ENCODE data around the gene GCN1.

Gene GCN1

DNA sequence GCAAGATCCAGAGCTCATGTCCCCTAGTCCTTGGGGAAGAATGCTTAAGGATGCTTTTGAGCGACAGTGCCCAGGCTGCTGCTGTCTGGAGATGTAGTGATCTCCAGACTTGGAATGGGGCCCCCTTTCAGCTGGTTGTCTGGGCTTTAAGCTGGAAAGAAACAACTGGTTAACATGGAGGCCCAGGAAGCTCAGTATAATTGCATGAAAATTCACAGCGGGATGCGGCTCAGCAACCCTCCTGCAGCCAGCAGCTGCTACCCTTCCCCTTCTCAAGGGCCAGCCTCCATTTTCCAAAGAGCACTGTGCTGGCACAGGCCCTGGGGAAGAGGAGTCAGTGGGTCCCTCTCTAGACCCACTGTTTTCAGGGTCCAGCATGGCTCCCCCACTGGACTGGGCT lies 104.3 kb downstream of the GCN1 start:
- no peak for DNase-seq

GRCh38 chr12:120089796-120090195 lies 104.7 kb downstream of the GCN1 start:
- no peak for DNase-seq

DNA sequence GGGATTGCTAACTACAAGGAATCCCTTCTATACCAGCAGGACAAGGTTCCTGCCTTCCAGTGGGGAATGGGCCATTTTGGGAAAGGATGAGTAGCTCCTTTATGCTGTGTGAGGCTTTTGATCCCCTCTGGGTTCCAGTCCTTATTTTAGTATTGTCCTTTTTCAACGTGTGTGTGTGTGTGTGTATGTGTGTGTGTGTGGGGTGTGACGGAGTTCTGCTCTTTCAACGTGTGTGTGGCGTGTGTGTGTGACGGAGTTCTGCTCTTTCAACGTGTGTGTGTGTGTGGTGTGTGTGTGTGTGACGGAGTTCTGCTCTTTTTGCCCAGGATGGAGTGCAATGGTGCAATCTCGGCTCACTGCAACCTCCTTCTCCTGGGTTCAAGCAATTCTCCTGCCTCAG lies 105.4 kb downstream of the GCN1 start:
- no peak for DNase-seq

GRCh38 chr12:120086801-120087621 lies 107.5 kb downstream of the GCN1 start:
- peak; percentile 99 for DNase-seq

DNA sequence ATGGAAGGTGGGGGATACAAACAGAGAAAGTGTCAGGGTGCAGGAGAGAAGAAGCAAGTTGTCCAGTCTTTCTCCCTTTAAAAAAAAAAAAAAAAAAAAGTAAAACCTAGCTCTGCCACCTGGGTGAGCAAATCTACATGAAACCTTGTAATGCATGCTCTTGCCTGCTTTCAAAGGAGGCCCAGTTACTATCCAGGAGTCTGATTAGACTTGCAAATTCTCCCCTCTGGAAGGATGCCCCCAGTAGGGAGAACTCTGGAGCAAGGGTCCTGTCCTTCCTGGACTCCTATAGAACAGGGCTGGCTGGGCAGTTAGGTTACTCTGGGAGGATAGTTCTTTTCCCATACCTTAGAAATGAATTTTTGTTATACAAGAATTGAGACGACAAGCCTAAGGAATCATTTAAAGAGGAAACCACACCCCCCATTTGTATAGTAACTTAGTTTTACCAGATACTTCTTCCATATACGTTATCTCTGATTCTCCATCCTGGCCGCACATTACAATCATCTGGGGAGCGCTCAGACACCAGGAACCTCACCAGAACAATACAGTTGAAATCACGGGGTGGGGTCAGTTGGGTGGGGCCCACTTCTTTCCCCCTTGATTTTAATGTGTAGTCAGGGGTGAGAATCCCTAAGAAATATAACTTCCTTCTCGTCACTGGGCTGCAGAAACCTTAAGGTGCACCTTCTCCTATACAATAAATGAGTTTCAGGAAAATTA lies 108.4 kb downstream of the GCN1 start:
- DNase-seq, result no peak

DNA sequence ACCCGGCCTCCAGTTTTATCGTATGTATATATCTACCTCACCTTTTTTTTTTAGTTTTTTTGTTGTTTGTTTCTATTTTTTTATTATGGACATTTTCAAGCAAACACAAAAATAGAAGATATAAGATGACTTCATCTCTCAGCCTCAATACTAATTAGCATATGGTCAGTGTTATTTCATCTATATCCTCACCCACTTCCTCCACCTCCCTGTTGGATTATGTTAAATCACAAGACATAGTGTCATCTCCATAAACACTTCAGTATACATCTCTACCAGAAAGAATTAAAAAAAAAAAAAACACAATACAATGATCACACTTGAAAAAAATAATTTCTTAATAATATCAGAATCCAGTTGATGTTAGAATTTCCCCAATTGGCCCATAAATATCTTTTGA lies 112.9 kb downstream of the GCN1 start:
- no peak for DNase-seq

GRCh38 chr12:120079411-120080400 lies 114.8 kb downstream of the GCN1 start:
- DNase-seq, result no peak

DNA sequence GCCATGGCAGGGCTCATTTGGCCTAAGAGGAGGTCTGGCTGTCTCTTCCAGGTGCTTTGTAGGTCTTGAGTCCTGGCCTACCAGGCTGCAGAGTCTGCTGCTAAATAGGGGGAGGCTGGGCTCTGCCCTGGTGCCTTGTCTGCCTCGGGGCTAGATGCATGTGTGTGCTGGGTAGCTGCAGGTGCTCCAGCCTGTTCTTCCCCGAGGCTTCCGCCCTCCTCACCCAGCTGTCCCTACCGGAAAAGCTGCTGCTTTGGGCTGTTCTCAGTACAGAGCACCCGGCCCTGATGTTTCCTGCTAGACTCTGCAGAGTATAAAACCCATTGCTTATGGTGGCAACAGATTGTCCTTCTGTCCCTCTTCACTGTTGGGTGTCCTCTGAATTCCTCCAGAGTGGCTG lies 115.6 kb downstream of the GCN1 start:
- no peak for DNase-seq

- DNase-seq, result no peak
Observed at GRCh38 chr12:120077260-120077659, 117.3 kb downstream of the GCN1 start.
